Esophagus muscularis mucosa (tissue), 4 donors: ENCODE results near the gene CCNY. TPM values are rescaled to one million over a fixed set of nuclear protein-coding genes. Genes with fewer than 3 reads are reported as not detected.
"Not testable (repeated sequence)": the region's sequence is repeated elsewhere in the genome, so short reads cannot be mapped to it uniquely, and the experiment has no call there.

Source experiments
- DNase-seq: peaks from one replicate; pipeline ENCODE4 v3.0.0-alpha.2; 2017; ENCODE audit errors: extremely low spot score
- H3K27ac ChIP-seq, 4 donors: fragments of 200-600 bp; sonication (generic); replicated peaks in 1 of 4; 1 replicate in 3 of 4; 2 replicates in 1 of 4; pipeline ENCODE4 v1.5.1; 2016 to 2019; ENCODE audit warnings: mild to moderate bottlenecking in 1 of 4
- H3K27me3 ChIP-seq, 4 donors: fragments of 200-600 bp; sonication (generic); one replicate each; pipeline versions ENCODE4 v1.5.1 to v1.6.0; 2016 to 2019
- H3K36me3 ChIP-seq, 4 donors: fragments of 200-600 bp; sonication (generic); one replicate each; pipeline ENCODE4 v1.5.1; 2016 to 2019
- H3K4me1 ChIP-seq, 4 donors: fragments of 200-600 bp; sonication (generic); one replicate each; pipeline ENCODE4 v1.5.1; 2016 to 2019
- H3K4me3 ChIP-seq, 4 donors: fragments of 200-600 bp; sonication (generic); 1 replicate in 2 of 4; 2 replicates in 2 of 4; pipeline ENCODE4 v1.5.1; 2016 to 2019; ENCODE audit warnings: mild to moderate bottlenecking in 4 of 4, moderate library complexity in 1 of 4
- H3K9me3 ChIP-seq, 4 donors: fragments of 200-600 bp; sonication (generic); 1 replicate in 3 of 4; 2 replicates in 1 of 4; pipeline ENCODE4 v1.5.1; 2016 to 2019
- CTCF ChIP-seq, 3 experiments: fragments of 200-600 bp in 2 of 3; fragments of 450-650 bp in 1 of 3; sonication (generic) in 2 of 3; IDR thresholded peaks; one replicate each; pipeline ENCODE4 v1.5.1; 2017 to 2019; ENCODE audit warnings: antibody characterized with exemption in 3 of 3, mild to moderate bottlenecking in 2 of 3, moderate library complexity in 1 of 3
- EP300 ChIP-seq: sonication (generic); formaldehyde crosslinking; IDR thresholded peaks from one replicate; pipeline ENCODE4 v1.6.1; 2017; ENCODE audit warnings: antibody characterized with exemption
- POLR2A ChIP-seq: fragments of 450-650 bp; IDR thresholded peaks from one replicate; pipeline ENCODE4 v1.6.1; 2017; ENCODE audit warnings: antibody characterized with exemption, moderate library complexity, mild to moderate bottlenecking, low read depth
- POLR2AphosphoS5 ChIP-seq, 2 donors: sonication (generic); formaldehyde crosslinking; IDR thresholded peaks; one replicate each; pipeline ENCODE4 v1.6.1; 2017; ENCODE audit warnings: antibody characterized with exemption in 2 of 2
- WGBS: methylation state at CpG from one replicate; pipeline ENCODE4 v1.1.5; 2018; 5-methylcytosine and 5-hydroxymethylcytosine counted together
- intact Hi-C: fragments of 100-400 bp; cut with DNase I; formaldehyde crosslinking; loops from one replicate; pipeline ENCODE4 v1.15.1; 2023
- total RNA-seq, 4 donors: library from RNA; depleted of rRNA; stranded (reverse); fragments of >200 nt; gene quantifications; one replicate each; pipeline versions ENCODE4 v1.1.0 to v1.2.1, GENCODE V29; 2016

CCNY gene
- total RNA-seq, 4 donors from 2014 or later = 36.6 to 53.5 (median 47.0) TPM

DNA sequence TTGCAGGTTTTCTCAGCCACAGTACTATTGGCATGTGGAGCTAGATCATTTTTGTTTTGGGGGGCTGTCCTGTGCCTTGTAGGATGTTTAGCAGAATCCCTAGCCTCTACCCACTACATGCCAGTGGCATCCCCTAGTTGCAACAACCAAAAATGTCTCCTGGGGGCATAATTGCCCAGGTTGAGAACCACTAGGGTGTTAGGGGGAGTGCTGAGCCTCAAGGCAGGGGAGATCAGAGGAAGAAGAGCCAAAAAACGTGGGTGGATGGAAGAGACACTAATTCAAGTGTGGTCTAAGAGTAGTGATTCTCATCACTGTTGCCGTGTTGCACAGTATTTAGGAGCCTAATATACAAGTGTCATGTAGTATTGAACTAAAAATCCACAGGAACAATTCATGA lies 31.7 kb upstream of the CCNY start:
- Histone ChIP-seq H3K4me3 (no peak overlapping the region), H3K4me1 (peaks cover 0 to 3% (median 0%) of the 10 kb centered on the region in 4 donors), H3K27ac (no peak overlapping the region), H3K9me3 (no peaks in the 10 kb centered on the region), H3K27me3 (peaks cover 0 to 18% (median 0%) of the 10 kb centered on the region in 4 donors), H3K36me3 (no peaks in the 10 kb centered on the region)
- intact Hi-C loops = no loop called here
- no peak for DNase-seq
- no peak for TF ChIP-seq EP300
- TF ChIP-seq POLR2A = no peak
- TF ChIP-seq CTCF (IDR thresholded peaks at IDR 0.05) = no peak
- no peak for TF ChIP-seq POLR2AphosphoS5 (IDR thresholded peaks at IDR 0.05)
- WGBS = 57% methylated on average over 2 of the region's 2 CpGs

- H3K4me3 ChIP-seq = no peak overlapping the region
- H3K9me3 ChIP-seq = no peaks in the 10 kb centered on the region
- no peak for DNase-seq
- 51% methylated on average over 8 of the region's 9 CpGs for WGBS
- no peak overlapping the region for H3K27ac ChIP-seq
- H3K27me3 ChIP-seq = peaks cover 0 to 16% (median 0%) of the 10 kb centered on the region in 4 donors
- intact Hi-C loops = no loop called here
- TF ChIP-seq CTCF (IDR thresholded peaks at IDR 0.05) (no peak), POLR2AphosphoS5 (IDR thresholded peaks at IDR 0.05) (no peak), POLR2A (no peak), EP300 (no peak)
- peaks cover 0 to 3% (median 0%) of the 10 kb centered on the region in 4 donors for H3K4me1 ChIP-seq
- H3K36me3 ChIP-seq = no peaks in the 10 kb centered on the region
These were observed 29.5 kb upstream of the CCNY start for GRCh38 chr10:35306852-35307251.

- intact Hi-C loops = no loop called here
- TF ChIP-seq POLR2A (no peak), EP300 (no peak), CTCF (IDR thresholded peaks at IDR 0.05) (no peak), POLR2AphosphoS5 (IDR thresholded peaks at IDR 0.05) (no peak)
- 65% methylated on average over 10 of the region's 10 CpGs for WGBS
- H3K4me3 ChIP-seq = no peak overlapping the region
- DNase-seq = no peak
- H3K27ac ChIP-seq = no peak overlapping the region
- no peaks in the 10 kb centered on the region for H3K9me3 ChIP-seq
- H3K27me3 ChIP-seq = peaks cover 0 to 12% (median 0%) of the 10 kb centered on the region in 4 donors
- H3K36me3 ChIP-seq = no peaks in the 10 kb centered on the region
- H3K4me1 ChIP-seq = peaks cover 0 to 3% (median 0%) of the 10 kb centered on the region in 4 donors
These were observed 29.0 kb upstream of the CCNY start for GRCh38 chr10:35307297-35307696.

GRCh38 chr10:35308809-35309208 lies 27.5 kb upstream of the CCNY start:
- no peak for DNase-seq
- H3K4me3 ChIP-seq = no peak overlapping the region
- TF ChIP-seq POLR2A = no peak
- TF ChIP-seq CTCF (IDR thresholded peaks at IDR 0.05) = no peak
- TF ChIP-seq EP300 = no peak
- TF ChIP-seq POLR2AphosphoS5 (IDR thresholded peaks at IDR 0.05) = no peak
- H3K27me3 ChIP-seq = peaks cover 0 to 3% (median 0%) of the 10 kb centered on the region in 4 donors
- WGBS = 48% methylated on average over 2 of the region's 2 CpGs
- no peaks in the 10 kb centered on the region for H3K36me3 ChIP-seq
- peaks cover 0 to 3% (median 0%) of the 10 kb centered on the region in 4 donors for H3K4me1 ChIP-seq
- intact Hi-C loops = no loop called here
- no peak overlapping the region for H3K27ac ChIP-seq
- H3K9me3 ChIP-seq = no peaks in the 10 kb centered on the region

- intact Hi-C loops, H3K4me3 ChIP-seq: not testable (repeated sequence)
- 88% methylated on average over 2 of the region's 2 CpGs for WGBS
These were observed 22.2 kb upstream of the CCNY start for GRCh38 chr10:35314142-35314541.

GRCh38 chr10:35315235-35315634 lies 21.1 kb upstream of the CCNY start:
- intact Hi-C loops, DNase-seq: not testable (repeated sequence)
- peaks cover 0 to 32% (median 8%) of the 10 kb centered on the region in 4 donors for H3K36me3 ChIP-seq

More at GRCh38 chr10:35314142-35314541, 22.2 kb upstream of the CCNY start:
- H3K27me3 ChIP-seq, DNase-seq, H3K9me3 ChIP-seq, H3K27ac ChIP-seq, H3K4me1 ChIP-seq: not testable (repeated sequence)
- H3K36me3 ChIP-seq = peaks cover 0 to 32% (median 8%) of the 10 kb centered on the region in 4 donors

More at GRCh38 chr10:35315235-35315634, 21.1 kb upstream of the CCNY start:
- not testable (repeated sequence) for H3K9me3 ChIP-seq, H3K4me1 ChIP-seq, H3K4me3 ChIP-seq, H3K27me3 ChIP-seq, H3K27ac ChIP-seq
